ENCODE results near the gene UQCC5. TPM values are rescaled to one million over a fixed set of nuclear protein-coding genes. Genes with fewer than 3 reads are reported as not detected.

Gene UQCC5
- total RNA-seq, 1 donor from 2014 or later: 22.8 TPM

DNA sequence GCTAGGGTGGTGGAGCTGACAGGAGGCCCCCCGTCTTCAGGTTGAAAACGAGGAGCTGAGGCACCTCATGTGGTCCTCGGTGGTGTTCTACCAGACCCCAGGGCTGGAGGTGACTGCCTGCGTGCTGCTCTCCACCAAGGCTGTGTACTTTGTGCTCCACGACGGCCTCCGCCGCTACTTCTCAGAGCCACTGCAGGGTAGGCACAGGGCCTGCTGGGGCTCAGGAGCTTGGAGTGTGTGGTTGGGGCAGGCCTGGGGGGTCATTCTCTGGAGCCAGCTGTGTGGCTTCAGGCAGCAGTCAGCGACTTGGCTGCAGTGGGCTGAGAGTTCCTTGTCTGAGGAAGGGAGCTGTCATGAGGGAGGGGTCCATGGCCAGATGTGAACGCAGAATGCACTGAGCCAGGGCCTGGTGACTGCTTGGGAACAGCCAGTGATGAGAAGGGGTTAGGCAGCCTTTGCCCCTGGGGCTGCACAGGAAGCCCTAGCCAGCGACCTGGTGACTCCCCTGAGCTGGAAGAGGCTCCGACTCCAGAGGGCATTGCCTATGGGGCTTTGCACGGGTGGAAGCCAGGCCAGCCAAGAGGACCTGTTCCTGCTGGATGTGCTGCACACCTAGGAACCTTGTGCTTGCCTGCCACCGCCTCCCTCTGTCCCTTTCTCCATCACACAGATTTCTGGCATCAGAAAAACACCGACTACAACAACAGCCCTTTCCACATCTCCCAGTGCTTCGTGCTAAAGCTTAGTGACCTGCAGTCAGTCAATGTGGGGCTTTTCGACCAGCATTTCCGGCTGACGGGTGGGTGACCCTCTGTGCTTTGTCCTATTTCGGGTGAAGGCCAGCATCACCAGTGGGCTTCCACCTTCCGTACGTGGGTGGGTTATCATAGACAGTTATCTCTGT lies 46.1 kb upstream of the UQCC5 start:
- TF ChIP-seq, protein P1, sequence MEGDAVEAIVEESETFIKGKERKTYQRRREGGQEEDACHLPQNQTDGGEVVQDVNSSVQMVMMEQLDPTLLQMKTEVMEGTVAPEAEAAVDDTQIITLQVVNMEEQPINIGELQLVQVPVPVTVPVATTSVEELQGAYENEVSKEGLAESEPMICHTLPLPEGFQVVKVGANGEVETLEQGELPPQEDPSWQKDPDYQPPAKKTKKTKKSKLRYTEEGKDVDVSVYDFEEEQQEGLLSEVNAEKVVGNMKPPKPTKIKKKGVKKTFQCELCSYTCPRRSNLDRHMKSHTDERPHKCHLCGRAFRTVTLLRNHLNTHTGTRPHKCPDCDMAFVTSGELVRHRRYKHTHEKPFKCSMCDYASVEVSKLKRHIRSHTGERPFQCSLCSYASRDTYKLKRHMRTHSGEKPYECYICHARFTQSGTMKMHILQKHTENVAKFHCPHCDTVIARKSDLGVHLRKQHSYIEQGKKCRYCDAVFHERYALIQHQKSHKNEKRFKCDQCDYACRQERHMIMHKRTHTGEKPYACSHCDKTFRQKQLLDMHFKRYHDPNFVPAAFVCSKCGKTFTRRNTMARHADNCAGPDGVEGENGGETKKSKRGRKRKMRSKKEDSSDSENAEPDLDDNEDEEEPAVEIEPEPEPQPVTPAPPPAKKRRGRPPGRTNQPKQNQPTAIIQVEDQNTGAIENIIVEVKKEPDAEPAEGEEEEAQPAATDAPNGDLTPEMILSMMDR (conservative IDR thresholded peaks at IDR 0.05): no peak
- no peak overlapping the region for H3K27ac Mint-ChIP-seq

GRCh38 chr3:52490939-52491526 lies 45.4 kb upstream of the UQCC5 start:
- Mint-ChIP-seq H3K9me3 (no peaks in the 10 kb centered on the region), H3K4me3 (no peak overlapping the region), H3K36me3 (peaks cover 6% of the 10 kb centered on the region), H3K27ac (no peak overlapping the region), H3K27me3 (no peaks in the 10 kb centered on the region), H3K4me1 (ENCODE audit: unreplicated experiment) (peaks cover 4% of the 10 kb centered on the region)
- TF ChIP-seq, protein P1 (conservative IDR thresholded peaks at IDR 0.05): no peak
- no peak for DNase-seq (ENCODE audit: extremely low spot score, unreplicated experiment)

More for the DNA sequence above, 46.1 kb upstream of the UQCC5 start:
- H3K36me3 Mint-ChIP-seq: peaks cover 6% of the 10 kb centered on the region
- DNase-seq (ENCODE audit: extremely low spot score, unreplicated experiment): no peak
- H3K27me3 Mint-ChIP-seq: no peaks in the 10 kb centered on the region
- no peaks in the 10 kb centered on the region for H3K9me3 Mint-ChIP-seq
- no peak overlapping the region for H3K4me3 Mint-ChIP-seq
- peaks cover 4% of the 10 kb centered on the region for H3K4me1 Mint-ChIP-seq (ENCODE audit: unreplicated experiment)

GRCh38 chr3:52492059-52492458 lies 44.3 kb upstream of the UQCC5 start:
- no peaks in the 10 kb centered on the region for H3K27me3 Mint-ChIP-seq
- peaks cover 4% of the 10 kb centered on the region for H3K4me1 Mint-ChIP-seq (ENCODE audit: unreplicated experiment)
- H3K27ac Mint-ChIP-seq: no peak overlapping the region
- TF ChIP-seq, protein P1 (conservative IDR thresholded peaks at IDR 0.05): no peak
- H3K36me3 Mint-ChIP-seq: peaks cover 6% of the 10 kb centered on the region
- no peak for DNase-seq (ENCODE audit: extremely low spot score, unreplicated experiment)
- no peak overlapping the region for H3K4me3 Mint-ChIP-seq
- no peaks in the 10 kb centered on the region for H3K9me3 Mint-ChIP-seq

DNA sequence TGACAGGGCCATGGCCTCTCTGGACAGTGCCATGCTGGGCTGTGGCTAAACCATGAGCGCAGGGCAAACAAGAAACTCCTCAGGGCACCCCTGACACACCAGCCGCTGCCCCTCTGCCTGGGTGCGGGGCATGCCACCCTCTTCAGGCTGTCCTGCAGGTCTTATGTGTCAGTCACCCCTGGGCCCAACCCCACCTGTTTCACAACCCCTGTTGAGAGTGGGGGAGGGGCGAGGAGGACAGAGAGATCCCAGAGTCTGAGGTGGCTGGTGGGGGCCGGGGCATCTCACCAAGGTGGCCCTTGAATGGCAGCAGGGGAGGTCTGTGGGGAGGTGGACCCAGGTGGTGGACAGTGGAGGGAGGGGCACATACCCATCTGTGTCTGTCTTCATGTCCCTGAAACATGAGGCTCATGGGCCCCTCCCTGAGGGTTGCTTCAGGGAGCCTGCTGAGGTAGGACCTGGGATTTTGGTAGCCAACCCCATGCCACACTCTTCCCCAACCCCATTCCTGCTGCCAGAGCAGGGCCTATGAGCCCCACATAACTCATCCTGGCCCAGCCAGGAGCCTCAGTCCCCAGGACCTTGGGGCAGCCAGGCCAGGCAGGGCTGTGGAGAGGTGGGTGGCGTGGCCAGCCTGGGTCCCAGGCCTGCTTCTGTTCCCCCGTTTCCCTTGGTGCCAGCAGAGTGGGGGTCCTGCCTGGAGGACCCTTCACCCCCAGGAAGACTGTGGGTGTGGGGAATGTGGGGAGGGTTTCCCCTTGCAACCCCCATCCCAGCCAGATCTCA lies 43.0 kb upstream of the UQCC5 start:
- Mint-ChIP-seq H3K27ac (no peak overlapping the region), H3K4me1 (ENCODE audit: unreplicated experiment) (peaks cover 4% of the 10 kb centered on the region), H3K4me3 (no peak overlapping the region)

GRCh38 chr3:52494445-52494844 lies 42.0 kb upstream of the UQCC5 start:
- Mint-ChIP-seq H3K27me3 (no peaks in the 10 kb centered on the region), H3K36me3 (peaks cover 6% of the 10 kb centered on the region), H3K4me3 (no peak overlapping the region), H3K4me1 (ENCODE audit: unreplicated experiment) (peaks cover 4% of the 10 kb centered on the region), H3K9me3 (no peaks in the 10 kb centered on the region), H3K27ac (no peak overlapping the region)
- TF ChIP-seq, protein P1 (conservative IDR thresholded peaks at IDR 0.05): no peak
- DNase-seq (ENCODE audit: extremely low spot score, unreplicated experiment): no peak

More for the DNA sequence above, 43.0 kb upstream of the UQCC5 start:
- TF ChIP-seq, protein P1 (conservative IDR thresholded peaks at IDR 0.05): no peak
- Mint-ChIP-seq H3K27me3 (no peaks in the 10 kb centered on the region), H3K36me3 (peaks cover 6% of the 10 kb centered on the region), H3K9me3 (no peaks in the 10 kb centered on the region)
- no peak for DNase-seq (ENCODE audit: extremely low spot score, unreplicated experiment)
